HepG2 (cell line): Measurements from ENCODE around the gene SUB1. TPM values are rescaled to one million over a fixed set of nuclear protein-coding genes. Genes with fewer than 3 reads are reported as not detected.

Experiments used
- ATAC-seq: fragments of 200-7000 bp; cut with Tn5 transposase; 3 replicates; pipeline ENCODE4 v1.9.1; 2020; ENCODE audit warnings: mild to moderate bottlenecking, moderate library complexity
- BruUV-seq: library from RNA; stranded (reverse); fragments of 400-500 nt; replicated peaks from 2 replicates; lab custom pipeline; 2021; lab: Mats Ljungman, UMichigan
- CTCF ChIA-PET: fragments of 300-600 bp; formaldehyde crosslinking; extraction: SDS; loops from one replicate; lab custom pipeline; 2021; ENCODE audit warnings: low total read pairs, inconsistent platforms, low intra/inter-chr PET ratio; lab: Yijun Ruan, JAX
- POLR2A ChIA-PET: fragments of 350-600 bp; sonication (Branson Sonifier 250); formaldehyde crosslinking; loops from one replicate; lab custom pipeline; 2020; ENCODE audit warnings: antibody characterized with exemption, inconsistent platforms; lab: Yijun Ruan, JAX
- DNase-seq: peaks from one replicate; pipeline ENCODE4 v3.0.0-alpha.2; 2015; ENCODE audit warnings: low spot score
- FAIRE-seq: peaks from 3 replicates; lab custom pipeline; 2011; peaks lifted over from hg19 to GRCh38; lab: Jason Lieb, UNC
- H2AFZ ChIP-seq: one replicate; pipeline ENCODE4 v1.6.1; 2011; ENCODE audit warnings: low read length, inconsistent platforms
- H3K27ac ChIP-seq: fragments of 300-600 bp; 3 replicates; pipeline ENCODE4 v1.8.0; 2011; ENCODE audit warnings: mixed run types, mild to moderate bottlenecking, mixed read lengths, low read length, inconsistent platforms; ENCODE audit not compliant: insufficient read depth; ENCODE audit errors: extremely low read length
- H3K27me3 ChIP-seq, 2 experiments: fragments of 200-600 bp in 1 of 2; 2 replicates in 1 of 2; 3 replicates in 1 of 2; pipeline versions ENCODE4 v1.6.0 to v1.8.0; 2011; ENCODE audit warnings: low read length in 2 of 2, mild to moderate bottlenecking in 2 of 2, moderate library complexity in 2 of 2, inconsistent platforms in 1 of 2; ENCODE audit not compliant: insufficient read depth in 2 of 2, control insufficient read depth in 1 of 2
- H3K36me3 ChIP-seq, 2 experiments: fragments of 200-600 bp in 1 of 2; replicated peaks in 1 of 2; 2 replicates in 1 of 2; 3 replicates in 1 of 2; pipeline versions ENCODE4 v1.5.1 to v1.8.0; 2011; ENCODE audit warnings: low read length in 2 of 2, inconsistent platforms in 1 of 2; ENCODE audit not compliant: insufficient read depth in 2 of 2, control insufficient read depth in 1 of 2
- H3K4me1 ChIP-seq: 2 replicates; pipeline ENCODE4 v1.5.1; 2012; ENCODE audit warnings: low read length, inconsistent platforms; ENCODE audit not compliant: insufficient read depth
- H3K4me2 ChIP-seq: 2 replicates; pipeline ENCODE4 v1.6.0; 2011; ENCODE audit warnings: low read depth, low read length, inconsistent platforms
- H3K4me3 ChIP-seq, 3 experiments: fragments of 200-600 bp in 1 of 3; sonication (generic), shearing (Covaris generic) in 1 of 3; replicated peaks in 1 of 3; 2 replicates each; pipeline ENCODE4 v1.5.1; 2011 to 2016; ENCODE audit warnings: low read length in 3 of 3, inconsistent platforms in 2 of 3, low read depth in 2 of 3, mild to moderate bottlenecking in 2 of 3, control low read depth in 1 of 3, mixed read lengths in 1 of 3; ENCODE audit not compliant: insufficient read depth in 1 of 3
- H3K79me2 ChIP-seq: one replicate; pipeline ENCODE4 v1.6.1; 2011; ENCODE audit warnings: low read length, inconsistent platforms; ENCODE audit not compliant: insufficient read depth
- H3K9ac ChIP-seq: 2 replicates; pipeline ENCODE4 v1.6.0; 2011; ENCODE audit warnings: mild to moderate bottlenecking, low read depth, low read length, inconsistent platforms; ENCODE audit not compliant: insufficient read depth
- H3K9me3 ChIP-seq: 2 replicates; pipeline ENCODE4 v1.5.1; 2012; ENCODE audit warnings: mild to moderate bottlenecking, low read length
- H4K20me1 ChIP-seq: 2 replicates; pipeline ENCODE4 v1.6.0; 2011; ENCODE audit warnings: inconsistent platforms, mild to moderate bottlenecking, low read length, moderate library complexity; ENCODE audit not compliant: insufficient read depth
- ELK4 ChIP-seq: sonication (generic); formaldehyde crosslinking; IDR thresholded peaks from 2 replicates; pipeline ENCODE4 v1.9.0; 2021; ENCODE audit warnings: missing genetic modification reagents, borderline replicate concordance
- FOXM1 ChIP-seq: sonication (generic); formaldehyde crosslinking; IDR thresholded peaks from 2 replicates; pipeline ENCODE4 v1.5.0; 2020; ENCODE audit warnings: missing genetic modification reagents
- HOXA7 ChIP-seq: sonication (generic); formaldehyde crosslinking; IDR thresholded peaks from 2 replicates; pipeline ENCODE4 v1.8.1; 2022; ENCODE audit warnings: mild to moderate bottlenecking, missing genetic modification reagents, moderate library complexity
- MAFF ChIP-seq: IDR thresholded peaks from 2 replicates; pipeline ENCODE4 v1.6.1; 2011; ENCODE audit warnings: low read depth, low read length, improper control_type of control experiment
- MED8 ChIP-seq: sonication (generic); formaldehyde crosslinking; IDR thresholded peaks from 2 replicates; pipeline ENCODE4 v1.8.1; 2023; ENCODE audit warnings: mild to moderate bottlenecking, missing genetic modification reagents; ENCODE audit not compliant: insufficient replicate concordance
- MZF1 ChIP-seq: sonication (generic); formaldehyde crosslinking; IDR thresholded peaks from 2 replicates; pipeline ENCODE4 v1.8.1; 2023; ENCODE audit warnings: mild to moderate bottlenecking, missing genetic modification reagents, borderline replicate concordance
- PRMT3 ChIP-seq: sonication (generic); formaldehyde crosslinking; IDR thresholded peaks from 2 replicates; pipeline ENCODE4 v1.8.1; 2022; ENCODE audit warnings: low read depth, mild to moderate bottlenecking, moderate library complexity, missing genetic modification reagents, borderline replicate concordance
- RCOR2 ChIP-seq: IDR thresholded peaks from 2 replicates; pipeline ENCODE4 v1.6.1; 2016; ENCODE audit warnings: missing biosample characterization, missing genetic modification reagents
- RXRA ChIP-seq: sonication (generic); formaldehyde crosslinking; IDR thresholded peaks from 2 replicates; pipeline ENCODE4 v1.5.1; 2020; ENCODE audit warnings: missing genetic modification reagents
- TARDBP ChIP-seq: sonication (generic); formaldehyde crosslinking; IDR thresholded peaks from 2 replicates; pipeline ENCODE4 v1.8.0; 2022; ENCODE audit warnings: mild to moderate bottlenecking, missing genetic modification reagents
- TRIM24 ChIP-seq: sonication (generic); formaldehyde crosslinking; IDR thresholded peaks from 2 replicates; pipeline ENCODE4 v1.8.0; 2022; ENCODE audit warnings: mild to moderate bottlenecking, missing genetic modification reagents
- WIZ ChIP-seq: sonication (generic); formaldehyde crosslinking; IDR thresholded peaks from 2 replicates; pipeline ENCODE4 v1.5.1; 2020; ENCODE audit warnings: mild to moderate bottlenecking, missing genetic modification reagents
- ZBTB37 ChIP-seq: sonication (generic); formaldehyde crosslinking; IDR thresholded peaks from 2 replicates; pipeline ENCODE4 v1.4.0; 2020; ENCODE audit warnings: mild to moderate bottlenecking, missing genetic modification reagents
- ZNF878 ChIP-seq: sonication (generic); formaldehyde crosslinking; IDR thresholded peaks from 2 replicates; pipeline ENCODE4 v1.8.1; 2023; ENCODE audit warnings: mild to moderate bottlenecking, missing genetic modification reagents, moderate library complexity
- WGBS: methylation state at CpG from one replicate; pipeline ENCODE4 v1.1.6; 2017; ENCODE audit warnings: low lambda C conversion rate; 5-methylcytosine and 5-hydroxymethylcytosine counted together
- in situ Hi-C: cut with HindIII; loops from 2 replicates; pipeline ENCODE4 v1.10.0; 2017; ENCODE audit warnings: low pct_unique_long_range_greater_than_20kb; ENCODE audit not compliant: extremely low pct_ligation_motif_present
- intact Hi-C: fragments of 100-400 bp; cut with micrococcal nuclease; formaldehyde crosslinking; loops from one replicate; pipeline ENCODE4 v1.10.0; 2022; ENCODE audit not compliant: unreplicated experiment
- polyA plus RNA-seq, 8 experiments: library from polyadenylated mRNA; depleted of rRNA in 3 of 8; stranded (reverse) in 7 of 8; unstranded in 1 of 8; fragments of >200 nt; fragmentation: Illumina TruSeq in 4 of 8; extraction: Trizol in 4 of 8; gene quantifications; 2 replicates each; pipeline versions ENCODE4 v1.2.1 to v1.2.3, GENCODE V29; 2011 to 2016; ENCODE audit warnings: low read depth in 4 of 8, missing spikeins in 1 of 8, mixed read lengths in 1 of 8; ENCODE audit not compliant: insufficient read depth in 1 of 8
- total RNA-seq, 5 experiments: library from RNA; depleted of rRNA; stranded (reverse); fragments of >200 nt; fragmentation: Illumina TruSeq; extraction: Trizol; gene quantifications; 2 replicates each; pipeline ENCODE4 v1.2.3, GENCODE V29; 2016; ENCODE audit warnings: low read depth in 1 of 5

Gene SUB1
- total and polyA plus RNA-seq, 2 of the 13 experiments (the other 11 are each of a cell fraction or from before 2014, with no cell fraction given), result 182 to 693 TPM

DNA sequence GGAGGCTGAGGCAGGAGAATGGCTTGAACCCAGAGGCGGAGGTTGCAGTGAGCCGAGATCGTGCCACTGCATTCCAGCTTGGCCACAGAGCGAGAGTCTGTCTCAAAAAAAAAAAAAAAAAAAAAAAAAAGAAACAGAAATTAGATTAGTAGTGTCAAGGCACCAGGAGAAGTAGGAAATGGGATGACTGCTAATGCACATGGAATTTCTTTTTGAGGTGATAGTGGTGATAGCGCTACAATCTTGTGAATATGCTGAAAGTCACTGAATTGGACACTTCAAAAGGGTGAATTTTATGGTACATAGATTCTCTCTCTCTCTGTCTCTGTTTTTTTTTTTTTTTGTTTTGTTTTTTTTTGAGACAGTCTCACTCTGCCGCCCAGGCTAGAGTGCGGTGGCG, 42.1 kb upstream of the SUB1 start:
- 97% methylated on average over 8 of the region's 8 CpGs for WGBS
- no peak overlapping the region for H3K27ac ChIP-seq
- ChIA-PET POLR2A (no interaction called here), CTCF (no interaction called here)
- intact Hi-C loops (no loop called here), in situ Hi-C loops (no loop called here)
- no TSS peak for BruUV-seq
- no peaks in the 10 kb centered on the region for H3K79me2 ChIP-seq
- H4K20me1 ChIP-seq, result no peaks in the 10 kb centered on the region
- DNase-seq (no peak), ATAC-seq (no peak), FAIRE-seq (no peak)
- TF ChIP-seq MED8 (CRISPR knock-in tag) (no peak), MZF1 (CRISPR knock-in tag) (no peak), TARDBP (CRISPR knock-in tag) (no peak), HOXA7 (CRISPR knock-in tag) (no peak), ZBTB37 (CRISPR knock-in tag) (no peak), FOXM1 (CRISPR knock-in tag) (no peak), TRIM24 (no peak), RCOR2 (CRISPR knock-in tag) (no peak), ZNF878 (CRISPR knock-in tag) (no peak), RXRA (CRISPR knock-in tag) (no peak), MAFF (no peak), WIZ (CRISPR knock-in tag) (no peak), ELK4 (no peak), PRMT3 (CRISPR knock-in tag) (no peak)
- no peaks in the 10 kb centered on the region for H3K27me3 ChIP-seq
- no peak overlapping the region for H2AFZ ChIP-seq
- peaks cover 24% of the 10 kb centered on the region for H3K4me1 ChIP-seq
- no peak overlapping the region for H3K9ac ChIP-seq
- no peaks in the 10 kb centered on the region for H3K9me3 ChIP-seq
- H3K4me3 ChIP-seq, result no peak overlapping the region
- no peak overlapping the region for H3K4me2 ChIP-seq
- 0 out of 5 replicates have a peak, but pooled peaks cover 0 to 2% of the 10 kb centered on the region in 2 experiments for H3K36me3 ChIP-seq
